Motor neuron (in vitro differentiated cells): ENCODE data around the gene CMTM4. TPM values are rescaled to one million over a fixed set of nuclear protein-coding genes. Genes with fewer than 3 reads are reported as not detected.

ENCODE experiments used
- ATAC-seq, 8 experiments: fragments of 200-7000 bp; cut with Tn5 transposase; replicated peaks in 6 of 8; 2 replicates each; pipeline ENCODE4 v1.8.0; 2021; ENCODE audit warnings: mild to moderate bottlenecking in 8 of 8, moderate library complexity in 8 of 8
- H3K27ac ChIP-seq, 2 donors: fragments of 250-450 bp; sonication (Bioruptor Pico); 2 replicates each; pipeline ENCODE4 v1.9.0; 2021; ENCODE audit warnings: antibody characterized with exemption in 2 of 2, mild to moderate bottlenecking in 2 of 2, moderate library complexity in 1 of 2
- H3K4me1 ChIP-seq, 2 donors: fragments of 250-450 bp; sonication (Bioruptor Pico); replicated peaks in 1 of 2; 2 replicates each; pipeline ENCODE4 v1.6.1; 2021; ENCODE audit warnings: antibody characterized with exemption in 2 of 2, mild to moderate bottlenecking in 2 of 2, moderate library complexity in 1 of 2
- H3K4me3 ChIP-seq, 5 donors: fragments of 250-450 bp; sonication (Bioruptor Pico); 2 replicates each; pipeline ENCODE4 v1.9.0; 2021; ENCODE audit warnings: antibody characterized with exemption in 5 of 5, mild to moderate bottlenecking in 5 of 5, moderate library complexity in 4 of 5
- WGBS, 10 experiments: fragments of 450-650 bp; shearing (Covaris generic); methylation state at CpG; one replicate each; pipeline ENCODE4 v1.0.0; 2022; 5-methylcytosine and 5-hydroxymethylcytosine counted together
- in situ Hi-C, 9 experiments: fragments of 400-800 bp; cut with MboI; loops; one replicate each; pipeline ENCODE4 v1.15.0; 2021; ENCODE audit warnings: low sequenced_read_pairs in 9 of 9, low pct_unique_long_range_greater_than_20kb in 2 of 9; ENCODE audit not compliant: unreplicated experiment in 9 of 9
- total RNA-seq, 8 experiments: library from RNA; unstranded; fragments of 300-600 nt; gene quantifications; 2 replicates each; pipeline versions ENCODE4 v1.2.3 to v1.2.4, GENCODE V29; 2022

Gene CMTM4
- total RNA-seq, 8 experiments from 2014 or later: 8.3 to 45.3 (median 12.3) TPM

DNA sequence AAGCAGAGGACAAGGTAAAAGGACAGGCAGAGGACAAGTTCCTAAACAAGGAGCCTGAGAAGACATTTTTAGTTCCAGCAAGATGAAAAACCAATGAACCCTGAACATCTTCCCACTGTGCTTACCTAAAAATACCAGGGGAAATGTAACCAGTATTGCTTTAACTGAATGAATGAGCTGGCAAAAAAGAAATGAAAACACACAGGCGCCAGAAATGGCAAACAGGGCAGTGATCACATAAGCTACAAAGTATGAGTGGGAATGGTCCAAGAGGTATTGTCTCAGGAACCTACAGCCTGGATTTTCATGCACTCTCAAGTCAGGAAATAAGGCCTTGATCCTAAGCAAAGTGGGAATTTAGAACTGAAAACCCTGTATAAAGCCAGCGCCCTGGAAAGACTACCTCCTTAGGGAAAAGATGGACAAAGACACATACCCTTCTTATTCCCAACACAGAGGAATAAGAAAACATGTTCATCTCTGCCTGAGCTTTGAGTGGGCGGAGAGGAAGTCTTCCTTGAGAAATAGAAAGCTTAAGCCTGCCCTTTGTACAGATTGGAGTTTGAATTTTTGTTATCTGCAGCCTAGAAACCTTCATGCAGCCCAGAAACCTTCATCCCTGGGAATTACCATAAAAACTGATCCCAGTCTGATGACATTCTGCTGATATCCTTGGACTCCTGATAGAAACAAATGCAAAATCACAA, 115.1 kb downstream of the CMTM4 start:
- peak in 1 of 8 experiments; percentile 12 for ATAC-seq
- H3K27ac ChIP-seq: no peak overlapping the region
- H3K4me3 ChIP-seq: no peak overlapping the region
- in situ Hi-C loops: loop anchor here in 2 of 9 experiments (25.0 kb wide), 1 partner anchor 169 kb away; no protein-coding TSS in a partner anchor
- H3K4me1 ChIP-seq: peaks cover 0 to 2% of the 10 kb centered on the region in 2 donors
- 40 to 94% (median 86%) methylated on average over 1 to 3 of the region's 3 CpGs; no CpG with 5 or more reads in 1 of the 10 experiments for WGBS, 10 experiments

DNA sequence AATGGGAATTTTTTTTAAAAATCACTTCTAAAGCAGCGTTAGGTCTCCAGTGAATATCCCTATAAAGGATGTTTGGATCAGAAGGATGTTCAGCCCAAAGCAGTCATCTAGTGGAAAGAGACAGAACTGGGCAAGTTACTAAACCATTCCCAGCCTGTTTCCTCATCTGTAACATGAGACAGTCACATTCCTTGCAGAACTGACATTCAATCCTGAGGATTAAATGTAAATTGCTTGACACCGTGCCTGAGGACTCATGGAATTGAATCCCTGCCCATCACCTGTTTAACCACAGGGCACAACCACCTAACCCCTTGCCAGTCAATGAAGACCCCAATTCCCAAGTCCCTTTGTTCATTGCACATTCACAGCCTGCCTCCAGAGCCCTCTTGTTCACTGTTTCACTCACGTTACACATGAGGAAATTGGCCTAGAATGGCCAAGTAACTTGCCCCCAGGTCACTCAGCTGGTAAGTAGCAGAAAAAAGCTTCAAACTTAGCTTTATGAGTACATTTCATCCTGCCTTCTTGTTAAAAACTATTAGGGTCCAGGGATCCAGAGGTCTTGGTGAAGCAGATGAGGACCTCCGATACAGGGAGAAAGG, 115.8 kb downstream of the CMTM4 start:
- no peak overlapping the region for H3K4me3 ChIP-seq
- peak in 3 of 8 experiments; percentile 90 to 98 (median 94) for ATAC-seq
- no peak overlapping the region for H3K27ac ChIP-seq
- peaks cover 0 to 2% of the 10 kb centered on the region in 2 donors for H3K4me1 ChIP-seq
- WGBS, 10 experiments: 43 to 88% (median 68%) methylated on average over 1 to 4 of the region's 4 CpGs; no CpG with 5 or more reads in 1 of the 10 experiments
- in situ Hi-C loops: loop anchor here in 2 of 9 experiments (25.0 kb wide), 1 partner anchor 168 kb away; no protein-coding TSS in a partner anchor

DNA sequence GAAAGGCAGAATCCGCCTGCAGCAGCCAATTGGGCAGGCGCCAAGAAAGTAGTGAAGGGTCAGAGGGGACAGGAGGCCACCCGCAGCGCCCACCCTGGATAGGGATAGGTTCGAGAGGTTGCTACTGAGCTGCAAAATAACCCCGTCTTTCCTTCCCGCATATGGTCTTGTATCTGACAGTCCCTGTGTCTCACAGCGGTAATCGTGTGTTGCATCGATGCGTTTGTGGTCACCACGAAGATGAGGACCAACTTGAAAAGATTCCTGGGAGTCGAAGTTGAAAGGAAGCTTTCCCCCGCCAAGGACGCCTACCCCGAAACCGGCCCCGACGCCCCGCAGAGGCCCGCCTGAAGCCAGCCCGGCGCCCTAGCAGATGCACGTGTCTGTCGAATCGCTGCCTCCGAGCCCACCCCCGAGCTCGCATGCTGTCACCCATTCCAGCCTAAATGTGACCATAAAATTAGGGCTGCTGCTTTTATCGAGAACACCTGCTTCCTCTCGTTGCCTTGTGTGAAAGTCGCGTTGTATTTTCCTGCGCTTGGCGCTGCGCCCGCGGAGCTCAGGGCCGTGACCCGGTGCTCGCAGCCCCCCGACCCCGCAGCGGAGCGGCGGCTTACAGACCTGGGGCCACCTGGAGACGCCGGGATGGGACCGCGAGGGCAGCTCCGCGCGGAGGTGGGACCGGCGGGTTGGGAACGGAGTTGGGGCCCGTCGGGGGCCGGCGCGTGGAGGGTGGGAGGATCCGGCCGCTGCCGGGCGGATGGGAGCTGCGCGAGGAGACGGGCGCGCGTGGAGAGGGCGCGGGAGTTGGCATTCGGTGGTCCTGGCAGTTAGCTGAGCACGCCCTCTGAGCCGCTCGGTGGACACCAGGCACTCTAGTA, 117.7 kb downstream of the CMTM4 start, which contains the start of gene CMTM2:
Gene CMTM2 (plus strand): TSS at position 813 of the 881 bp plus-strand sequence. CDS start 145 bp downstream, outside the sequence.
- 7 to 83% (median 24%) methylated on average over 3 to 14 of the region's 77 CpGs; no CpG with 5 or more reads in 4 of the 10 experiments for WGBS, 10 experiments
- ATAC-seq: peak in 3 of 8 experiments; percentile 23 to 42 (median 35)
- in situ Hi-C loops: loop anchor here in 2 of 9 experiments (25.0 kb wide), 1 partner anchor 167 kb away; no protein-coding TSS in a partner anchor

DNA sequence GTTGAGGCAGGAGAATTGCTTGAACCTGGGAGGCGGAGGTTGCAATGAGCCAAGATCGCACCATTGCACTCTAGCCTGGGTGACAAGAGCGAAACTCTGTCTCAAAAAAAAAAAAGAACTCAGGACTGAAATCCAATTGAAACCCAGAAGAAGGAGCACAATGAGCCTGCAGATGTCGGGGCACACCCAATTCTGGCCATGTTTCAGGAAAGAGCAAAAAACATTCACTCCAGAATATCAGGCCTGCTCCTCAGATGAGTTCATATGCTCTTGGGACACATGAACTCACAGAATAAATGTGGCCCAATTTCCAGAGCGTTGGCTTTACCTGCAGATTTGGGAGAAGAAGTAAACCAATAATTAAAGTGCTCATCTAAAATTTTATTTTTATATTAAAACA, 120.2 kb downstream of the CMTM4 start:
- in situ Hi-C loops: loop anchor here in 2 of 9 experiments (25.0 kb wide), 1 partner anchor 164 kb away; no protein-coding TSS in a partner anchor

More for the DNA sequence above, 117.7 kb downstream of the CMTM4 start, which contains the start of gene CMTM2:
- peaks cover 0 to 2% of the 10 kb centered on the region in 2 donors for H3K4me1 ChIP-seq
- no peak within 1 kb of the TSS for H3K27ac ChIP-seq
- H3K4me3 ChIP-seq: no peak within 1 kb of the TSS

DNA sequence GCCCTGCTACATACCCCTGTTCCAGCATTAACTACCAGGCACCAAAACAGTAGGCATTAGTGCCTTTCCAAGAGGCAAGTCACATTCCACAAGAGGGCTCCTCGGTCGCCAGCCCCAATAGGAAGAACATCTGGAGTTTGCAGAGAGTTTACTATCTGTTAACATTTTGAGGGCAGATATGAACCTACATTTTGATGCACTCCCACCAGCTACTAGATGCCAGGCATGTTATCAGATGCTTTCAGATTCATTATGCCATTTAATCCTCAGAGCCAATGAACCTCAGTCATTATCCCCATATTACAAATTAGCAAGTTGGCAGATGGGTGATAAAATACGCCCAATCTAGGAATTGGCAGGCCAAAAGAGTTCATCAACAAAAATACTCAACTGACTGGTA, 121.5 kb downstream of the CMTM4 start:
- Histone ChIP-seq H3K27ac (no peak overlapping the region), H3K4me3 (no peak overlapping the region), H3K4me1 (no peaks in the 10 kb centered on the region)
- 80 to 100% (median 100%) methylated on average over 1 to 3 of the region's 3 CpGs; no CpG with 5 or more reads in 4 of the 10 experiments for WGBS, 10 experiments
- in situ Hi-C loops: loop anchor here in 2 of 9 experiments (25.0 kb wide), 1 partner anchor 163 kb away; no protein-coding TSS in a partner anchor
- ATAC-seq: no peak

More for the DNA sequence above, 120.2 kb downstream of the CMTM4 start:
- Histone ChIP-seq H3K27ac (no peak overlapping the region), H3K4me1 (no peaks in the 10 kb centered on the region), H3K4me3 (no peak overlapping the region)
- ATAC-seq: peak in 2 of 8 experiments; percentile 62 to 69
- WGBS, 10 experiments: 17 to 100% (median 91%) methylated on average over 2 to 5 of the region's 5 CpGs; no CpG with 5 or more reads in 2 of the 10 experiments

DNA sequence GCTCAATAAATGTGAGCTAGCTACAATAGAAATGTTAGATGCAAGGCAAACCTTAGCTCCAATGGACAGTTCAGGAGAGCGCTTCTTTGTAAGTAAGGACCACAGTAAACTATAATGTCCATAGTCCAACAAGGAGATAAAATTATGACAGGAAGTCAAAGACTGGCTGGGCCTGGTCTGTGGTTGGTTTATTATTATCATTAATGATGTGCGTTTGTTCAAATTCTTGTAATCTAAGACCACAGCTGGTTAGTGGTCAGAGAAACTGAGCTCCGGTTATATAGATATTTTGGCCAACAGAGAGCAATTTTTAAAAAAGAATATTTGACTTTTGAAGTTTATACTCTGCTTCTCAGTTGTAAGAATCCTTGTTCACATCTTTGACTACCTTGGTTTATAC, 122.0 kb downstream of the CMTM4 start:
- in situ Hi-C loops: loop anchor here in 1 of 9 experiments (25.0 kb wide), 1 partner anchor 162 kb away; no protein-coding TSS in a partner anchor
- H3K27ac ChIP-seq: no peak overlapping the region
- no peak for ATAC-seq
- WGBS, 10 experiments: 69 to 100% (median 96%) methylated on average over 1 to 3 of the region's 3 CpGs
- no peak overlapping the region for H3K4me3 ChIP-seq
- H3K4me1 ChIP-seq: no peaks in the 10 kb centered on the region

DNA sequence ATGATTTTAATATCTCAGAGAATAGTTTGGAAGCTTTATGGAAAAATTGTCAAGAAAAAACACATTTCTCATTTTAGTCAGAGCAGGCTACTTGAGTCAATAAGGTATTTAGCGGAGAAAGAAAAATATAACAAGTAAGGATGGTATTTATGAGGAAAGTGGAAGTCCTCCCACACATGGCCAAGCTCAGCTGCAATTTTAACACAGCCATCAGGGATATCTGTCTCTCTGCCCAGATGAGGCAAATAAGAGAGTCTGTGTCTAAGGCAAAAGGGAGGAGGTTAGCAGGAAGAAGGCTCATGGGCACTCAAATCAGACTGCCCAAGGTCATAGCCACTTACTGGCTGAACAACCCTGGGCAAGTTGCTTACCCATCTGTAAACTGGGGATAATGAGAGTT, 122.5 kb downstream of the CMTM4 start:
- Histone ChIP-seq H3K4me3 (no peak overlapping the region), H3K4me1 (no peaks in the 10 kb centered on the region), H3K27ac (no peak overlapping the region)
- no peak for ATAC-seq
- in situ Hi-C loops: loop anchor here in 1 of 9 experiments (25.0 kb wide), 1 partner anchor 162 kb away; no protein-coding TSS in a partner anchor
- WGBS, 10 experiments: 50 to 100% (median 67%) methylated on average over 1 of the region's 1 CpG; no CpG with 5 or more reads in 5 of the 10 experiments

DNA sequence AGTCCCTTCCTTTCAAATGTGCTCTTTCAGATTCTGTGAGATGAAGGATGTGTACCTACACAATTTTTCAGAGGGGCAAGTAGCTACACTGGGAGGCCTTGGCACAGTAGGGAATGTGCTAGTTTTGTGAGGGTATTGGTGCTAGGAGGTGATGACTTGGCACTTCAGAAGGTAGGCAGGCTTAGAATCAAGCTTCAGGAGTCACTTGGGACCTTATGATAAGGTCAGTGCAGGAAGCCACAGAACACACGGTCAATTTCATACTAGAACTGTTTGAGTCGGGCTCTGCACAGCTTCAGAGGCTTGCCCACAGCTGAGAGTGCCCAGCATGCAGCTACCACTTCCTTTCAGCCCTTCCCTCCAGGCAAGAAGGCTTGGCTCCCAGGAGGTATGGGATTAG, 124.2 kb downstream of the CMTM4 start:
- Histone ChIP-seq H3K4me1 (no peaks in the 10 kb centered on the region), H3K27ac (no peak overlapping the region), H3K4me3 (no peak overlapping the region)
- no peak for ATAC-seq
- in situ Hi-C loops: loop anchor here in 1 of 9 experiments (25.0 kb wide), 1 partner anchor 160 kb away; no protein-coding TSS in a partner anchor
- WGBS, 10 experiments: 58 to 75% methylated on average over 2 of the region's 2 CpGs; no CpG with 5 or more reads in 8 of the 10 experiments

DNA sequence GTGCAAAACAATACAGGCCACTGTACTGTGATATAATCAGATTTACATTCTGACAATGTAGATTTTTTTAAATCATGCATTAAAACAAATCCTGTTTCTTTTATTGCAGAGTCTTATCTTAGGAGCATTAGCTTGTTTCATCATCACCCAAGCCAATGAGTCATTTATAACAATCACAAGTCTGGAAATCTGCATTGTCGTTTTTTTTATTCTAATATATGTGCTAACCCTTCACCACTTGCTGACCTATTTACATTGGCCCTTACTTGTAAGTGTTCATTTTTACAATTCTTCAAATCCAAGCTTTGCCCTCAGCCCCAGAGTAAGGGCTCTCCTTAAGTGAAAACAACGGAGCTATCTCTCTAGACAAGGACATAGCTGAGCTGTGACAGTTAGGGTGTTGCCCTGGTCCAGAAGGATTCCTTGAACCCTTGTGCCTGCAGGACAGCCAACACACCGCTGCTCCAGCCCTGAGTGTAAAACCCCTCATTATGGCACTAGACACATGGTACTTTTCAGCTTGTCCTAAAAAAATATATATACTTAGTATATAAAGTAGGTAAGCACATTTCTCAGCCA, 126.6 kb downstream of the CMTM4 start:
- no peaks in the 10 kb centered on the region for H3K4me1 ChIP-seq
- ATAC-seq: peak in 6 of 8 experiments; percentile 47 to 94 (median 67)
- in situ Hi-C loops: loop anchor here in 1 of 9 experiments (25.0 kb wide), 1 partner anchor 158 kb away; no protein-coding TSS in a partner anchor
- H3K27ac ChIP-seq: no peak overlapping the region
- H3K4me3 ChIP-seq: no peak overlapping the region
- 0 to 82% (median 64%) methylated on average over 1 to 3 of the region's 3 CpGs; no CpG with 5 or more reads in 2 of the 10 experiments for WGBS, 10 experiments

DNA sequence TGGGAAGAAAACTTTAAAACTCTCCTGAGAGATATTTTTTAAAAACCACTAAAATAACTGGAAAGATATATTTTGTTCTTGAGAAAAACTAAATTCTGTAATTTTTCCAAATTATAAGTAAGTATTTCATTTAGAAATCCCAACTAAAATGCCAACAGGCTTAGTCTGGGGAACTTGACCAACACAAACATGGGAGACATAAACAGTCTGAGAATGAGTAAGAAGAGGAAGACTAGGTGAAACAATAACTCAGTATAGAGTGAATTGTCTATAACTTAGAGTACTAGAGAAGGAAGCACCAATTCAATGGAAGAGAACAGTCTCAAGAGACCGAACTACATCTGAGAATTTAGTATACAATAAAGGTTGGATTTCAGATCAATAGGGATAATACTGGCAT, 127.4 kb downstream of the CMTM4 start:
- no peak overlapping the region for H3K4me3 ChIP-seq
- in situ Hi-C loops: loop anchor here in 1 of 9 experiments (25.0 kb wide), 1 partner anchor 157 kb away; no protein-coding TSS in a partner anchor
- no peaks in the 10 kb centered on the region for H3K4me1 ChIP-seq
- no peak overlapping the region for H3K27ac ChIP-seq
- 73 to 100% (median 100%) methylated on average over 1 of the region's 1 CpG; no CpG with 5 or more reads in 1 of the 10 experiments for WGBS, 10 experiments
- ATAC-seq: no peak

DNA sequence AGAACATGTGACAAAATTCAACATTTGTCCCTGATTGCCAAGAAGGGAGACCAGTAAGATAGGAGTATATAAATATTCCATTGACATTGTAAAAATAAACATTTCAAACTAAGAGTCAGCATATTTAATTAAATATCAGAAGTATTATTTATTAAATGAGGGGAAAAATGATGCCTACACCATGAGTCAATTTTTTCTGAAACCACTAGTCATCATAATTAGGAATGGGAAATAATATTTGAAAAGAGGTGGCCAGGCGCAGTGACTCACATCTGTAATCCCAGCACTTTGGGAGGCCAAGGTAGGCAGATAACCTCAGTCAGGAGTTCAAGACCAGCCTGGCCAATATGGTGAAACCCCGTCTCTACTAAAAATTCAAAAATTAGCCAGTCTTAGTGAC, 128.2 kb downstream of the CMTM4 start:
- Histone ChIP-seq H3K4me1 (no peaks in the 10 kb centered on the region), H3K27ac (no peak overlapping the region), H3K4me3 (no peak overlapping the region)
- 71 to 100% (median 83%) methylated on average over 1 to 2 of the region's 2 CpGs; no CpG with 5 or more reads in 4 of the 10 experiments for WGBS, 10 experiments
- in situ Hi-C loops: loop anchor here in 1 of 9 experiments (25.0 kb wide), 1 partner anchor 156 kb away; no protein-coding TSS in a partner anchor
- ATAC-seq: no peak
